GM23338 (cell line): ENCODE data around the gene RCAN1. TPM values are rescaled to one million over a fixed set of nuclear protein-coding genes. Genes with fewer than 3 reads are reported as not detected.

Experiments
- ATAC-seq: fragments of 200-7000 bp; cut with Tn5 transposase; 3 replicates; pipeline ENCODE4 v1.9.1; 2020
- DNase-seq: peaks from one replicate; pipeline ENCODE4 v3.0.0-alpha.2; 2015; ENCODE audit warnings: low spot score
- H2AFZ ChIP-seq: fragments of 200-600 bp; sonication (generic); 2 replicates; pipeline ENCODE4 v1.8.0; 2016; ENCODE audit warnings: antibody characterized with exemption, mild to moderate bottlenecking, moderate library complexity
- H3F3A ChIP-seq: fragments of 200-600 bp; sonication (generic); replicated peaks from 2 replicates; pipeline ENCODE4 v1.8.0; 2017; ENCODE audit warnings: antibody characterized with exemption, mixed run types, low read depth
- H3K27ac ChIP-seq: fragments of 200-600 bp; sonication (generic); 2 replicates; pipeline ENCODE4 v1.6.1; 2016; ENCODE audit warnings: low read depth
- H3K27me3 ChIP-seq: fragments of 200-600 bp; sonication (generic); 2 replicates; pipeline ENCODE4 v1.8.0; 2016; ENCODE audit warnings: mild to moderate bottlenecking, mixed run types, moderate library complexity; ENCODE audit not compliant: insufficient read depth
- H3K36me3 ChIP-seq: fragments of 200-600 bp; sonication (generic); 2 replicates; pipeline ENCODE4 v1.8.0; 2016; ENCODE audit warnings: mild to moderate bottlenecking; ENCODE audit not compliant: insufficient read depth
- H3K4me1 ChIP-seq: fragments of 200-600 bp; sonication (generic); 2 replicates; pipeline ENCODE4 v1.8.0; 2016; ENCODE audit warnings: mild to moderate bottlenecking, moderate library complexity; ENCODE audit not compliant: insufficient read depth
- H3K4me2 ChIP-seq: fragments of 200-600 bp; sonication (generic); 2 replicates; pipeline ENCODE4 v1.7.1; 2017; ENCODE audit warnings: mixed run types
- H3K4me3 ChIP-seq: fragments of 200-600 bp; sonication (generic); 2 replicates; pipeline ENCODE4 v1.6.1; 2016; ENCODE audit warnings: mixed run types
- H3K79me2 ChIP-seq: fragments of 200-600 bp; sonication (generic); replicated peaks from 2 replicates; pipeline ENCODE4 v1.8.0; 2017; ENCODE audit warnings: mild to moderate bottlenecking; ENCODE audit not compliant: insufficient read depth
- H3K9me2 ChIP-seq: fragments of 200-600 bp; sonication (generic); 2 replicates; pipeline ENCODE4 v1.8.0; 2017; ENCODE audit not compliant: insufficient read depth
- H4K20me1 ChIP-seq: fragments of 200-600 bp; sonication (generic); replicated peaks from 2 replicates; pipeline ENCODE4 v1.8.0; 2017; ENCODE audit warnings: mild to moderate bottlenecking; ENCODE audit not compliant: insufficient read depth
- H3K27ac Mint-ChIP-seq: 2 replicates; pipeline ENCODE4 v1.8.0; 2020; ENCODE audit warnings: inconsistent platforms, mild to moderate bottlenecking, moderate library complexity, mixed read lengths
- H3K27me3 Mint-ChIP-seq: 3 replicates; pipeline ENCODE4 v1.8.0; 2022; ENCODE audit warnings: low read depth, mild to moderate bottlenecking, moderate library complexity, mixed read lengths, inconsistent platforms; ENCODE audit not compliant: insufficient read depth, poor library complexity
- H3K36me3 Mint-ChIP-seq: 3 replicates; pipeline ENCODE4 v1.8.0; 2021; ENCODE audit warnings: low read depth, mild to moderate bottlenecking, inconsistent platforms, moderate library complexity, mixed read lengths
- H3K4me1 Mint-ChIP-seq: 3 replicates; pipeline ENCODE4 v1.8.0; 2020; ENCODE audit warnings: mild to moderate bottlenecking, inconsistent platforms, mixed read lengths
- H3K4me3 Mint-ChIP-seq: 3 replicates; pipeline ENCODE4 v1.8.0; 2021; ENCODE audit warnings: moderate library complexity, mild to moderate bottlenecking, inconsistent platforms, mixed read lengths
- H3K9me3 Mint-ChIP-seq: 3 replicates; pipeline ENCODE4 v1.8.0; 2020; ENCODE audit warnings: moderate library complexity, mild to moderate bottlenecking, inconsistent platforms, mixed read lengths
- CREB1 ChIP-seq: fragments of 250-450 bp; sonication (Bioruptor Pico); IDR thresholded peaks from 2 replicates; pipeline ENCODE4 v1.5.0; 2020; ENCODE audit warnings: low read depth, mild to moderate bottlenecking, moderate library complexity
- EZH2 ChIP-seq: fragments of 200-600 bp; sonication (generic); IDR thresholded peaks from one replicate; pipeline ENCODE4 v1.8.0; 2017; ENCODE audit warnings: antibody characterized with exemption, mild to moderate bottlenecking, low read depth; ENCODE audit not compliant: unreplicated experiment
- EZH2phosphoT487 ChIP-seq: fragments of 200-600 bp; sonication (generic); IDR thresholded peaks from one replicate; pipeline ENCODE4 v1.8.1; 2018; ENCODE audit warnings: antibody characterized with exemption; ENCODE audit not compliant: unreplicated experiment
- JUNB ChIP-seq: IDR thresholded peaks from one replicate; pipeline ENCODE4 v1.6.1; 2016; ENCODE audit warnings: antibody characterized with exemption; ENCODE audit not compliant: unreplicated experiment
- NANOG ChIP-seq: IDR thresholded peaks from 2 replicates; pipeline ENCODE4 v1.6.1; 2016; ENCODE audit warnings: antibody characterized with exemption, borderline replicate concordance
- POLR2AphosphoS5 ChIP-seq: IDR thresholded peaks from 2 replicates; pipeline ENCODE4 v1.6.1; 2016; ENCODE audit warnings: antibody characterized with exemption, low read depth
- STAT1 ChIP-seq: IDR thresholded peaks from one replicate; pipeline ENCODE4 v1.6.1; 2016; ENCODE audit warnings: antibody characterized with exemption; ENCODE audit not compliant: unreplicated experiment
- ZNF114 ChIP-seq: fragments of 250-450 bp; sonication (Bioruptor Pico); IDR thresholded peaks from 2 replicates; pipeline ENCODE4 v1.5.0; 2020; ENCODE audit warnings: mild to moderate bottlenecking, moderate library complexity
- ZNF331 ChIP-seq: fragments of 250-450 bp; sonication (Bioruptor Pico); IDR thresholded peaks from 2 replicates; pipeline ENCODE4 v1.5.0; 2020; ENCODE audit warnings: low read depth, mild to moderate bottlenecking, moderate library complexity
- polyA plus RNA-seq: library from polyadenylated mRNA; unstranded; fragments of >200 nt; fragmentation: Nextera tagmentation; extraction: Ambion mirVana; gene quantifications from 2 replicates; pipeline ENCODE4 v1.2.1, GENCODE V29; 2016
- total RNA-seq: library from RNA; depleted of rRNA; stranded (reverse); fragments of >200 nt; shearing (Covaris generic); gene quantifications from 2 replicates; pipeline ENCODE4 v1.2.3, GENCODE V29; 2014
- TF ChIP-seq, protein P1 (sequence below): IDR thresholded peaks from one replicate; pipeline ENCODE4 v1.6.1; 2018; ENCODE audit warnings: antibody characterized with exemption; ENCODE audit not compliant: unreplicated experiment
- TF ChIP-seq, protein P2 (sequence below): IDR thresholded peaks from 2 replicates; pipeline ENCODE4 v1.6.1; 2016; ENCODE audit warnings: antibody characterized with exemption
- TF ChIP-seq, protein P3 (sequence below), 2 experiments: fragments of 200-600 bp in 1 of 2; sonication (generic) in 1 of 2; conservative IDR thresholded peaks; 2 replicates each; pipeline versions ENCODE4 v1.5.1 to v1.6.1; 2016 to 2017; ENCODE audit warnings: antibody characterized with exemption in 2 of 2, low read depth in 2 of 2, mild to moderate bottlenecking in 2 of 2, moderate library complexity in 1 of 2
- TF ChIP-seq, protein P4 (sequence below): fragments of 250-450 bp; sonication (Bioruptor Pico); IDR thresholded peaks from 2 replicates; pipeline ENCODE4 v1.5.0; 2020; ENCODE audit warnings: mild to moderate bottlenecking, moderate library complexity

The RCAN1 gene
- total and polyA plus RNA-seq, 2 experiments from 2014 or later = 3.7 to 5.2 TPM

DNA sequence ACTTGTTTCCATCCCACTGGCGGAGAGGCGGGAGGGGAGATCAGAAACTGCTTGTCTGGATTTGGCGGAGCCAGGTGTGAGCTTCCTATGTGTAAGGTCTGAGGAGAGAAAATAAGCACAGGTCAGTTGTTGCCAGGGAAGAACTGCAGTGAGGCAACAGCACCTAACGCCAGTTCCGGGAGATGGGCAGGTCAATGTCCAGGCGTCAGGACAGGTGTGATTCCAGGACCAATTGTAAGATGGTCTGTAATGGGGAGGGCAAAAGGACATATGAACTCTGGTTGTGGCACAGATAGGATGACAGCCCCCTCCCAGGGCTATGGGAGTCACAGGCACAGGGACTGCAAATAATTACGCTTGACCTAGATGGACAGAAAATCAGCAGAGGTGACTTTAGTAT lies 93.4 kb downstream of the RCAN1 start:
- ATAC-seq (no peak), DNase-seq (no peak)
- Histone ChIP-seq H4K20me1 (no peaks in the 10 kb centered on the region), H3K4me3 (no peak overlapping the region), H3K4me2 (no peak overlapping the region), H3K9me2 (no peaks in the 10 kb centered on the region), H3K4me1 (peaks cover 32% of the 10 kb centered on the region), H3K27me3 (peaks cover 5% of the 10 kb centered on the region; the same call in 1 of the 2 replicates), H3K27ac (no peak overlapping the region), H2AFZ (no peak overlapping the region), H3K79me2 (no peaks in the 10 kb centered on the region), H3F3A (no peaks in the 10 kb centered on the region), H3K36me3 (no peaks in the 10 kb centered on the region)
- Mint-ChIP-seq H3K9me3 (no peaks in the 10 kb centered on the region), H3K27ac (peak overlapping the region; percentile 22; the same call in 1 of the 2 replicates), H3K27me3 (peaks cover 8% of the 10 kb centered on the region), H3K36me3 (no peaks in the 10 kb centered on the region), H3K4me1 (peaks cover 66% of the 10 kb centered on the region), H3K4me3 (no peak overlapping the region)
- TF ChIP-seq, protein P1, sequence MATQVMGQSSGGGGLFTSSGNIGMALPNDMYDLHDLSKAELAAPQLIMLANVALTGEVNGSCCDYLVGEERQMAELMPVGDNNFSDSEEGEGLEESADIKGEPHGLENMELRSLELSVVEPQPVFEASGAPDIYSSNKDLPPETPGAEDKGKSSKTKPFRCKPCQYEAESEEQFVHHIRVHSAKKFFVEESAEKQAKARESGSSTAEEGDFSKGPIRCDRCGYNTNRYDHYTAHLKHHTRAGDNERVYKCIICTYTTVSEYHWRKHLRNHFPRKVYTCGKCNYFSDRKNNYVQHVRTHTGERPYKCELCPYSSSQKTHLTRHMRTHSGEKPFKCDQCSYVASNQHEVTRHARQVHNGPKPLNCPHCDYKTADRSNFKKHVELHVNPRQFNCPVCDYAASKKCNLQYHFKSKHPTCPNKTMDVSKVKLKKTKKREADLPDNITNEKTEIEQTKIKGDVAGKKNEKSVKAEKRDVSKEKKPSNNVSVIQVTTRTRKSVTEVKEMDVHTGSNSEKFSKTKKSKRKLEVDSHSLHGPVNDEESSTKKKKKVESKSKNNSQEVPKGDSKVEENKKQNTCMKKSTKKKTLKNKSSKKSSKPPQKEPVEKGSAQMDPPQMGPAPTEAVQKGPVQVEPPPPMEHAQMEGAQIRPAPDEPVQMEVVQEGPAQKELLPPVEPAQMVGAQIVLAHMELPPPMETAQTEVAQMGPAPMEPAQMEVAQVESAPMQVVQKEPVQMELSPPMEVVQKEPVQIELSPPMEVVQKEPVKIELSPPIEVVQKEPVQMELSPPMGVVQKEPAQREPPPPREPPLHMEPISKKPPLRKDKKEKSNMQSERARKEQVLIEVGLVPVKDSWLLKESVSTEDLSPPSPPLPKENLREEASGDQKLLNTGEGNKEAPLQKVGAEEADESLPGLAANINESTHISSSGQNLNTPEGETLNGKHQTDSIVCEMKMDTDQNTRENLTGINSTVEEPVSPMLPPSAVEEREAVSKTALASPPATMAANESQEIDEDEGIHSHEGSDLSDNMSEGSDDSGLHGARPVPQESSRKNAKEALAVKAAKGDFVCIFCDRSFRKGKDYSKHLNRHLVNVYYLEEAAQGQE = no peak
- TF ChIP-seq, protein P2, sequence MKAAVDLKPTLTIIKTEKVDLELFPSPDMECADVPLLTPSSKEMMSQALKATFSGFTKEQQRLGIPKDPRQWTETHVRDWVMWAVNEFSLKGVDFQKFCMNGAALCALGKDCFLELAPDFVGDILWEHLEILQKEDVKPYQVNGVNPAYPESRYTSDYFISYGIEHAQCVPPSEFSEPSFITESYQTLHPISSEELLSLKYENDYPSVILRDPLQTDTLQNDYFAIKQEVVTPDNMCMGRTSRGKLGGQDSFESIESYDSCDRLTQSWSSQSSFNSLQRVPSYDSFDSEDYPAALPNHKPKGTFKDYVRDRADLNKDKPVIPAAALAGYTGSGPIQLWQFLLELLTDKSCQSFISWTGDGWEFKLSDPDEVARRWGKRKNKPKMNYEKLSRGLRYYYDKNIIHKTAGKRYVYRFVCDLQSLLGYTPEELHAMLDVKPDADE = no peak
- TF ChIP-seq STAT1 (no peak), EZH2phosphoT487 (no peak), POLR2AphosphoS5 (no peak), EZH2 (no peak), JUNB (no peak), ZNF114 (CRISPR knock-in tag) (no peak), ZNF331 (CRISPR knock-in tag) (no peak), CREB1 (no peak), NANOG (no peak)
- TF ChIP-seq, protein P3, sequence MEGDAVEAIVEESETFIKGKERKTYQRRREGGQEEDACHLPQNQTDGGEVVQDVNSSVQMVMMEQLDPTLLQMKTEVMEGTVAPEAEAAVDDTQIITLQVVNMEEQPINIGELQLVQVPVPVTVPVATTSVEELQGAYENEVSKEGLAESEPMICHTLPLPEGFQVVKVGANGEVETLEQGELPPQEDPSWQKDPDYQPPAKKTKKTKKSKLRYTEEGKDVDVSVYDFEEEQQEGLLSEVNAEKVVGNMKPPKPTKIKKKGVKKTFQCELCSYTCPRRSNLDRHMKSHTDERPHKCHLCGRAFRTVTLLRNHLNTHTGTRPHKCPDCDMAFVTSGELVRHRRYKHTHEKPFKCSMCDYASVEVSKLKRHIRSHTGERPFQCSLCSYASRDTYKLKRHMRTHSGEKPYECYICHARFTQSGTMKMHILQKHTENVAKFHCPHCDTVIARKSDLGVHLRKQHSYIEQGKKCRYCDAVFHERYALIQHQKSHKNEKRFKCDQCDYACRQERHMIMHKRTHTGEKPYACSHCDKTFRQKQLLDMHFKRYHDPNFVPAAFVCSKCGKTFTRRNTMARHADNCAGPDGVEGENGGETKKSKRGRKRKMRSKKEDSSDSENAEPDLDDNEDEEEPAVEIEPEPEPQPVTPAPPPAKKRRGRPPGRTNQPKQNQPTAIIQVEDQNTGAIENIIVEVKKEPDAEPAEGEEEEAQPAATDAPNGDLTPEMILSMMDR (conservative IDR thresholded peaks at IDR 0.05; ENCODE audit: low read depth in 2 of 2) = no peak
- TF ChIP-seq, protein P4, sequence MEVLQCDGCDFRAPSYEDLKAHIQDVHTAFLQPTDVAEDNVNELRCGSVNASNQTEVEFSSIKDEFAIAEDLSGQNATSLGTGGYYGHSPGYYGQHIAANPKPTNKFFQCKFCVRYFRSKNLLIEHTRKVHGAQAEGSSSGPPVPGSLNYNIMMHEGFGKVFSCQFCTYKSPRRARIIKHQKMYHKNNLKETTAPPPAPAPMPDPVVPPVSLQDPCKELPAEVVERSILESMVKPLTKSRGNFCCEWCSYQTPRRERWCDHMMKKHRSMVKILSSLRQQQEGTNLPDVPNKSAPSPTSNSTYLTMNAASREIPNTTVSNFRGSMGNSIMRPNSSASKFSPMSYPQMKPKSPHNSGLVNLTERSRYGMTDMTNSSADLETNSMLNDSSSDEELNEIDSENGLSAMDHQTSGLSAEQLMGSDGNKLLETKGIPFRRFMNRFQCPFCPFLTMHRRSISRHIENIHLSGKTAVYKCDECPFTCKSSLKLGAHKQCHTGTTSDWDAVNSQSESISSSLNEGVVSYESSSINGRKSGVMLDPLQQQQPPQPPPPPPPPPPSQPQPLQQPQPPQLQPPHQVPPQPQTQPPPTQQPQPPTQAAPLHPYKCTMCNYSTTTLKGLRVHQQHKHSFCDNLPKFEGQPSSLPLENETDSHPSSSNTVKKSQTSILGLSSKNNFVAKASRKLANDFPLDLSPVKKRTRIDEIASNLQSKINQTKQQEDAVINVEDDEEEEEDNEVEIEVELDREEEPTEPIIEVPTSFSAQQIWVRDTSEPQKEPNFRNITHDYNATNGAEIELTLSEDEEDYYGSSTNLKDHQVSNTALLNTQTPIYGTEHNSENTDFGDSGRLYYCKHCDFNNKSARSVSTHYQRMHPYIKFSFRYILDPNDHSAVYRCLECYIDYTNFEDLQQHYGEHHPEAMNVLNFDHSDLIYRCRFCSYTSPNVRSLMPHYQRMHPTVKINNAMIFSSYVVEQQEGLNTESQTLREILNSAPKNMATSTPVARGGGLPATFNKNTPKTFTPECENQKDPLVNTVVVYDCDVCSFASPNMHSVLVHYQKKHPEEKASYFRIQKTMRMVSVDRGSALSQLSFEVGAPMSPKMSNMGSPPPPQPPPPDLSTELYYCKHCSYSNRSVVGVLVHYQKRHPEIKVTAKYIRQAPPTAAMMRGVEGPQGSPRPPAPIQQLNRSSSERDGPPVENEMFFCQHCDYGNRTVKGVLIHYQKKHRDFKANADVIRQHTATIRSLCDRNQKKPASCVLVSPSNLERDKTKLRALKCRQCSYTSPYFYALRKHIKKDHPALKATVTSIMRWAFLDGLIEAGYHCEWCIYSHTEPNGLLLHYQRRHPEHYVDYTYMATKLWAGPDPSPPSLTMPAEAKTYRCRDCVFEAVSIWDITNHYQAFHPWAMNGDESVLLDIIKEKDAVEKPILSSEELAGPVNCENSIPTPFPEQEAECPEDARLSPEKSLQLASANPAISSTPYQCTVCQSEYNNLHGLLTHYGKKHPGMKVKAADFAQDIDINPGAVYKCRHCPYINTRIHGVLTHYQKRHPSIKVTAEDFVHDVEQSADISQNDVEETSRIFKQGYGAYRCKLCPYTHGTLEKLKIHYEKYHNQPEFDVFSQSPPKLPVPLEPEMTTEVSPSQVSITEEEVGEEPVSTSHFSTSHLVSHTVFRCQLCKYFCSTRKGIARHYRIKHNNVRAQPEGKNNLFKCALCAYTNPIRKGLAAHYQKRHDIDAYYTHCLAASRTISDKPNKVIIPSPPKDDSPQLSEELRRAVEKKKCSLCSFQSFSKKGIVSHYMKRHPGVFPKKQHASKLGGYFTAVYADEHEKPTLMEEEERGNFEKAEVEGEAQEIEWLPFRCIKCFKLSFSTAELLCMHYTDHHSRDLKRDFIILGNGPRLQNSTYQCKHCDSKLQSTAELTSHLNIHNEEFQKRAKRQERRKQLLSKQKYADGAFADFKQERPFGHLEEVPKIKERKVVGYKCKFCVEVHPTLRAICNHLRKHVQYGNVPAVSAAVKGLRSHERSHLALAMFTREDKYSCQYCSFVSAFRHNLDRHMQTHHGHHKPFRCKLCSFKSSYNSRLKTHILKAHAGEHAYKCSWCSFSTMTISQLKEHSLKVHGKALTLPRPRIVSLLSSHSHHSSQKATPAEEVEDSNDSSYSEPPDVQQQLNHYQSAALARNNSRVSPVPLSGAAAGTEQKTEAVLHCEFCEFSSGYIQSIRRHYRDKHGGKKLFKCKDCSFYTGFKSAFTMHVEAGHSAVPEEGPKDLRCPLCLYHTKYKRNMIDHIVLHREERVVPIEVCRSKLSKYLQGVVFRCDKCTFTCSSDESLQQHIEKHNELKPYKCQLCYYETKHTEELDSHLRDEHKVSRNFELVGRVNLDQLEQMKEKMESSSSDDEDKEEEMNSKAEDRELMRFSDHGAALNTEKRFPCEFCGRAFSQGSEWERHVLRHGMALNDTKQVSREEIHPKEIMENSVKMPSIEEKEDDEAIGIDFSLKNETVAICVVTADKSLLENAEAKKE (CRISPR knock-in tag) = no peak
